ENCODE measurements around the gene TBC1D10A. TPM values are rescaled to one million over a fixed set of nuclear protein-coding genes. Genes with fewer than 3 reads are reported as not detected.

The TBC1D10A gene
- total and polyA plus RNA-seq, 12 donors, result 3.2 to 9.5 (median 5.7) TPM

DNA sequence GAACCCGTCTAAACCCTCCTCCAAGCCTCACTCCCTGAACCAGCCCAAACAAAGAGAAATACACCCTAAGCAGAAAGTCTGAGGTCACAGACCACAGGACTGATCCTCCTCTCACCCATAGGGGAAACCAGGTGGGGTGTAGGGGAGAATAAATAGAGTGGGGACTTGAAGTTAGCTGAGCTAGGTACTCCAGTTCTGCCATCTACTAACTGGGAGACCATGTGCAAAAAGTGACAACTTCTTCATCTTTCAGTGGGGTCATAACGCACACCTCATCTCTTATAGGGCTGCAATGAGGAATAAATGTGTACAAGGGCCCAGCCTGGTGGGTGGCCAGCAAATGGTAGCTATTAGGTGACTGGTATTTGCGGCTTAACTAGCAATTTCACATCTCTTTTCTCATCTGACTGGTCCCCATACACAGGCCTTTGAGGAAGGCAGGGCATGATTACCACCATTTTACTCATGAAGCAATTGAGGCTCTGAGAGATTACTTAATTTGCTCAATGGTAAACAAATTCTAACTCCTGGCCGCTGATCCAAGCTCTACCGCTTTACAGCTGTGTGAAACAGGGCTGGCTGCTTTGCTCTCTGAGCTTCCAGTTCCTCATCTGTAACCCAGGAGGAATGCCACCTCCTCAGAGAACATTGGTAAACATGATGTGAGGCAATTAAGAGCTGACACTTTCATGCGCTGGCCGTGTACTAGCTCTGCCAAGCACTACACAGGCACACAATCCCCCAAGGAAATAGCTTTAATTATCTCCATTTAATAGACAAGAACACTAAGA is 16.6 kb downstream of the TBC1D10A start:
- WGBS, 2 donors, result 64 to 65% methylated on average over 7 of the region's 7 CpGs
- H3K4me1 ChIP-seq, result peaks cover 34 to 100% (median 94%) of the 10 kb centered on the region in 9 donors
- DNase-seq, result no peak

GRCh38 chr22:30308518-30309230 is 18.1 kb downstream of the TBC1D10A start:
- intact Hi-C loops (cut with DNase I), result no loop called here
- TF ChIP-seq CTCF (IDR thresholded peaks at IDR 0.05), result no peak
- H3K27ac ChIP-seq, result peak overlapping the region in 5 of 10 donors; percentile 12 to 92 (median 33)
- DNase-seq, result no peak
- no peaks in the 10 kb centered on the region for H3K9me3 ChIP-seq
- H3K4me1 ChIP-seq, result peaks cover 44 to 100% (median 95%) of the 10 kb centered on the region in 9 donors
- no peak for ATAC-seq
- no peaks in the 10 kb centered on the region for H3K27me3 ChIP-seq
- peaks cover 0 to 8% (median 0%) of the 10 kb centered on the region in 9 donors for H3K36me3 ChIP-seq
- no peak overlapping the region for H3K4me3 ChIP-seq
- 77 to 79% methylated on average over 5 of the region's 5 CpGs for WGBS, 2 donors

More for the DNA sequence above, 16.6 kb downstream of the TBC1D10A start:
- ATAC-seq, result peak in 7 of 8 donors; percentile 5 to 49 (median 14)
- no peak for TF ChIP-seq CTCF (IDR thresholded peaks at IDR 0.05)
- H3K27me3 ChIP-seq, result no peaks in the 10 kb centered on the region
- no peaks in the 10 kb centered on the region for H3K9me3 ChIP-seq
- peak overlapping the region; percentile 31 to 92 (median 75) for H3K27ac ChIP-seq
- no peak overlapping the region for H3K4me3 ChIP-seq
- no peaks in the 10 kb centered on the region for H3K36me3 ChIP-seq
- intact Hi-C loops (cut with DNase I), result no loop called here

DNA sequence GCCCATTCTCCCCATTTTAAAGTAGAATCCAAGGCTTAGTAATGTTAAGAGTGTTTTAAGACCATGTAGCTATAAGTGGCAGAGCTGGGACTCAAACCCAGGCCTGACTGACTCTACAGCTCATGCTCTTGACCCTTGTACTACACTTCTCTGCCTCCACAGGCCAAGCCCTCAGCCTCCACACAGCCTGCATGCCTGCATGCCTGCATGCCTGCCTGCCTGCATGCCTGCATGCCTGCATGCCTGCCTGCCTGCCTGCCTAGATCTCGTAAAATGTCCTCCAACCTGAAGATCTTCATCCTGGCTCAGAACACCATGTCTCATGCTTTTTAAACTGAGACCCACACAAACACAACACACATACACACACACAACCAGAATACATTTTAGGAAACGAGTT is 18.6 kb downstream of the TBC1D10A start:
- no peak for TF ChIP-seq CTCF (IDR thresholded peaks at IDR 0.05)
- H3K4me1 ChIP-seq, result peaks cover 42 to 100% (median 98%) of the 10 kb centered on the region in 9 donors
- no peak overlapping the region for H3K4me3 ChIP-seq
- DNase-seq (no peak), ATAC-seq (no peak)
- intact Hi-C loops (cut with DNase I), result no loop called here
- WGBS, 2 donors, result 86 to 89% methylated on average over 2 of the region's 2 CpGs
- no peaks in the 10 kb centered on the region for H3K27me3 ChIP-seq
- H3K27ac ChIP-seq, result peak overlapping the region in 2 of 10 donors; percentile 33 to 92
- H3K9me3 ChIP-seq, result no peaks in the 10 kb centered on the region
- H3K36me3 ChIP-seq, result peaks cover 0 to 14% (median 0%) of the 10 kb centered on the region in 9 donors

DNA sequence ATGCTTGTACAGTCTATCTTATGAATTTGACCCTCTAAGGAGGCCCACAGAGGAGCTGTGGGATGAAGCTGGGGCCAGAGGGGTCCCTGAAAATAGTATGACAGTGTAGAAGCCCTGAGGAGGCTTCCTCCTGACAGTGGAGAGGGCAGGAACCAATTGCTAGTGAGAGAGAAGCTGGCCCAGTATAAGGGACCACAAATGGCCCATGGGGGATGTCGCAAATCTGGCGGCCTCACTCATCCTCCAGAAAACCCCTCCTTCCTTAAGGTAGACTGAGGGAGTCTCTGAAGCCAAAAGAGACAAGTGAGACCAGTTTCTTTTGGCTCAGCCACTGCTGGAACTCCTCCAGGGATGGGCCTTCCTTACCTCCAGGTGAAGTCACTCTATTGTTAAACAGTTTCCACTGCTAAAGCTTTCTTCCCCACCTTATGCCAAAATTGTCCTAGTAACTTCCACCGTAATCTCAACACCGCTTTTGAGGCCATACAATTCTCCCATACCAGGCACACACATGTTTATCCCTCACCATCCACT is 19.6 kb downstream of the TBC1D10A start:
- DNase-seq (no peak), ATAC-seq (no peak)
- Histone ChIP-seq H3K27ac (peak overlapping the region in 9 of 10 donors; percentile 1 to 92 (median 82)), H3K4me3 (no peak overlapping the region), H3K27me3 (no peaks in the 10 kb centered on the region), H3K4me1 (peaks cover 47 to 100% (median 98%) of the 10 kb centered on the region in 9 donors), H3K9me3 (no peaks in the 10 kb centered on the region), H3K36me3 (peaks cover 0 to 19% (median 0%) of the 10 kb centered on the region in 9 donors)
- TF ChIP-seq CTCF (IDR thresholded peaks at IDR 0.05), result no peak
- intact Hi-C loops (cut with DNase I), result no loop called here
- WGBS, 2 donors, result 72 to 76% methylated on average over 4 of the region's 4 CpGs
